DMS 273 treated with DMSO at 0.1 percent for 48 hours (cell line): ENCODE results near the gene C11orf87.

Experiments
- DNase-seq: peaks from one replicate; lab custom pipeline; 2025; lab: John Stamatoyannopoulos, UW

C11orf87 gene

DNA sequence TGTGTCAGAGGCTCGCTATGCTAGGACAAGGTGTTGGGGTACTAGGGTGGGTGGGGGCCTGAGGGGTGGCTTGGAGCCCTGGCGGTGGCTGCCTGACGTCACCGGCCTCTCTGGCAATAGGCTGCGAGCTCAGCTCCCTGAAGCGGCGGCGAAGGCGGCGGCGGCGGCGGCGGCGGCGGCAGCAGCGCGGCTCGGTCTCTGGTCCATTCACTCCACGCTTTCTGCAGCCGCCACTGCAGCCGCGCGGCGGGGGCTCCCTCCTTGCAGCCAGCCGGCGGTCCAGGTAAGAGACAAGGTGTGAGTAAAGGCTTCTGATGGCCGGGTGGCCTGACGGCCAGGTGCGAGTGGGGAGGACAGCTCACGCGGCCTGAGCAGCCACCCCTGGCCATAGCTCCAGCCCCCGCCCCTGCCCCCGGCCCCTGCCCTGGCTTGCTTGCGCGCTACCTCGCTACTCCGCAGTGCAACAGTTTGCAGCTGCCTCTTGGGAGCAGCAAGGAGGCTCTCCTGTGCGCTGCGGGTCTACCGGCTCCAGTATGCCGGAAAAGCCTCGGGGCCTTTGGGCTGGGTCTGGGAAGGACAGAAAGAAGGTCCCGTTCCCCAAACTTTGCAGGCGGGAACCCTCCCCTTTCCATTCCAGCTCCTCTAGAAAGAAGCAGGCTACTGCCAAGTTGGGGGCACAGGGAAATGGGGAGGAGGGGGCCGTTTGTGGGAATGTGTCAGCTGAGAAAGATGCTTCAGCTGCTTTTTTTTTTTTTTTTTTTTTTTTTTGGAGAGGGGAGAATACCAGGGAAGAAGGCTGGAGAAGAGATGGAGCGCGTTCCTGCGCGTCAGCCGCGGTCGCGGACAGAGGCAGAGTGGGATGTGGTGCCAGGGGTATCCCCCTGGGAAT is at the start of gene C11orf87:
Gene C11orf87 (plus strand): TSS at position 210 of the 889 bp plus-strand sequence. CDS start 1,444 bp downstream, outside the sequence.
- DNase-seq, result no peak

DNA sequence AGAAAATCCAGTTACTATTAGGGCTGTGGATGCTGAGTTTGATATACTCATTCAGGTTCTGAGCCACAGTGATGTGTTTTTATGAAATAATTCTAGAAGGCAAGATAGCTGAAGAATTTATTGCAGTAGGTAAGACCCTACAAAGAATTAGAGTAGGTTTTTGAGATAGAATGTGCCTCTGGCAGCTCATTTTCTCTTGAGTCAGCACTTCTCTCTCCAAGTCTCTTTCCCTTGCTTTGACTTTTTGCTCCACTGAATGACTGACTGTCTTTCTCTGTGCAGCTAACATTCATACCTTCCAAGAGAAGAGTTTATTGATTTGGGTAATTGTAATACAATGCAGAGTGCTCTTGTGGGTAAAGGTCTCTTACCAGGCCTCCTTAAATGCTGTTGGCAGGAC is 48.0 kb upstream of the C11orf87 start:
- DNase-seq, result no peak

DNA sequence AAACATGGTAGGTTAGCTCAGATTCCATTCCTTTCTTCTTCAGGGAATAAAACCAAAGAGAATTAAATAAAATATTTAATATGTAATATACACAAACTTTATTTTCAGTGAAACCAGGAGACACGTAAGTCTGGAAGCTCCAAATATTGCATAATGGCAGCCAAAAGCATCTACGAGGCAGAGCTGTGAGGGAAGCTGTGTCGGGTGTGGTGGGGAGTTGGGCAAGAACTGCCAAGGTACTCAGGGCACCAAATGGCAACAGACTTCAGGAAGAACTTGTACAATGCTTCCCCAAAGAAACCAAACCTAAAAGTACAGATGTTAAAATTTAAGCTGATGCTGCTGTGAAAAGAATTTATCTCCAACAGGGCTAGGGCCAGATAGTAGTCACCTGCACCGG is 47.5 kb upstream of the C11orf87 start:
- no peak for DNase-seq

DNA sequence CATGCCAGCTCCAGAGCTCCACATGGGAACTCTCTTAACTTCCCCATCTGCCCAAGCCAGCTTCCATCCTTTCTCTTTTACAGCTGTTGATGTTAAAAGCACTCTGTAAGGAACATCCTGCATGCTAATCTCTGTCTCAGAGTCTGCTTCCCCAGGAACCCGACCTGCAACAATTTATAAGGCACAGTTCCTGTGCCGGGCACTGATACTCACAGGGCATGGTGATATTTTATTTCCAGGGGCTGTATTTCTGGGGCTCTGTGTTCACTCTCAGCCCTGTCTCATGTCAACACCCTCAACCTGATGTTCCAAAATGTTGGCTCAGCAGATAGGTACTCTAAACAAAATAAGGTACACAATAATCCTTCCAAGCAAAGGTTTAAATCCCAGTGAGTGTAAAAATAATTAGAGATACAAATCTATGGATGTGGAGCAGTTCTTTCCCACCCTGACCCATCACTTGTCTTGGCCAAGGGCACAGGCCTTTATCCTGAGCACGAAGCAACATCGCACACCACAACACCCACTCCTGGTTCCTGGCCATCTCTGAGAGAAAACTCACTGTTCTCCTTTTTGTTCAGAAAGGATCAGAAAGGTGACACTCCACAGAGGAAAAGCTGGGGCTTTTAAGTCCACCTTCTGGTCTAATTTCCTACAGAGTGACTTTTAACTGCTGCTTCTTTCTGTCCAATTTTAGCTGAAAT is 44.8 kb upstream of the C11orf87 start:
- no peak for DNase-seq

DNA sequence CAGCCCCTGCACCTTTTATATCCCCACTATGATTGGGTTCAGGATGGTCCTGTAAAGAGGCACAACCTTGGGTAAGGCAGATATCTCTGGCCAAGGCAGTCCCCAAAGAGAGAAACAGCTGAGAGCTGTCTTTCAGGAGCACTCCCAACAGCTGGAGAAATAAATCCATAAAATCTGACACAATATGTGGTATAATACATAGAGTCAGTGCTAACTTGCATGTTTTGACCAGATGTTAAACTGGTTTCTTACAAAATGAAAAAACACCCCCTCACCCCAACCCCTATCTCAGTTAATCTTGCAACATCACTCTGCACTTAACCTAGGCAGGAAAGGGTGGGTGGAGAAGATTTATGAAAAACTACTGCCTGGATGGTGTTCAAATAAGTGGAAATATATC is 44.0 kb upstream of the C11orf87 start:
- DNase-seq, result no peak

DNA sequence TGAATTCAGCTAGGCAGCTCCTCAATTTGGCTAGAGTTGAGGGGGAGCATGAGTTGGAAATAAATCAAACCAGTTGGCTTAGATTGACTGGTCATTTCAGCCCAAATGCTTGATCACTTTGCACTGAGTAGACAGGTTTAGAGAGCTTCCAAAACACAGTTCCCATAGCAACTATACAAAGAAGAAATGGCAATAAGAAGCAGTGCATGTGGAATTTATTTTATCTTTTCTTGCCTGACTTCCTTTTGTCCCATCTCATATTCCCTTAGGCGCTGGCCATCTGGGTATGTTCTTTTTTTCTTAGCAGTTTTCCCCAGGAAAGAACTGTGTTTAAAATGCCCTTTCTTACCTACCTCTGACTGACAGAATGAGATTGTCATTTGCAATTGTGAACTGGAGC is 38.7 kb upstream of the C11orf87 start:
- DNase-seq, result no peak

DNA sequence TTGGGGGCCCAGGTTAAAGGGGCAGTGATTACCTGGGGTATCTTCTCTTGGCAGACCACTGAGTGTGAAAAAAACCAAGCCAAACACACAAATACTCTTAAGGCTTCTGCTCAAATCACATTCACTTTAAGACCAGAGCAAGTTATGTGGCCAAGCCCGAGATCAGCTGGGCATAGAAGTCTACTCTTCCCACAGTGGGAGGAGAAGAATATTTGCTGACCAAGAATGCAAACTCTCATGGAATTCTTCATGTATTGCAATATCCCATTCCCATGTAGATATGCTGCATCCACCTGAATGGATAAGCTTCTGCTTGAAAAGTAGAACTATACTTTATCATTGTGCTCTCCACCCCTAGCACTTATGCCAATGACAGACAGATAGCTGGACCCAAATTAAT is 37.1 kb upstream of the C11orf87 start:
- DNase-seq, result no peak

DNA sequence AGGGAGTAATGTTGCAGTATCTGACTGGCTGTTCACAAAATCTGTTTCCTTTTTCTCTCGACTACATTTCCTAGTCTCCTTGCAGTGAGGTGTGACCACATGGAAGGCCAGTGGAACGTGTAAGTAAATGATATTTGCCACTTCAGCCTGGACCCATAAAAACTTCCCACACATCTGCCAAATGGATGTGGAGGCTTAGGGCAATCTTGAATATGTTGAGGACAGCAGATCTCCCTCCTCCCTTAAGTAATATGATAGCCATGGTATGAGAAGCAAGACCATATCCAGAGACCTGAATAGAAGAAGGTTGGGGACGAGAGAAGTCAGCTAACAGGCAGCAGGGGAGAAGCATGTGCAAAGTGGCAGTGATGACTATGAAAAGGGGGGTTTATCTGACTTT is 33.0 kb upstream of the C11orf87 start:
- no peak for DNase-seq

DNA sequence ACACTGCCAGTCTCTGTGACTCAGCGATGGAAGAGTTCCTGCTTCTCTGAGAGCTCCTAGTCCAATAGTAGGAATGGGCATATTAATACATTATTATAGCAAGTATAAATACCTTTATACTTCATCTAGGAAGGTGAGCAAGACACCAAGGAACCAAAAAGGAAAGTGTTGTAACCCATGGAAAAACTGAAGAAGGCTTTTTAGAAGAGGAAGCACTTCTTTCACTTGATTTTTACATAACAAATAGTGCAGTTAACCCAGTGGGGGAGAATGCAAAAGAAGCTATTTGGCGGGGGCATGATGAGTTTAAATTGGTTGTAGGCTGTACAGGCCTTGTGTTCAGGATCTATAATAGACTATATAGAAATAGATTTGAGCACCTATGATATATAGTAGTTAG is 31.2 kb upstream of the C11orf87 start:
- no peak for DNase-seq

DNA sequence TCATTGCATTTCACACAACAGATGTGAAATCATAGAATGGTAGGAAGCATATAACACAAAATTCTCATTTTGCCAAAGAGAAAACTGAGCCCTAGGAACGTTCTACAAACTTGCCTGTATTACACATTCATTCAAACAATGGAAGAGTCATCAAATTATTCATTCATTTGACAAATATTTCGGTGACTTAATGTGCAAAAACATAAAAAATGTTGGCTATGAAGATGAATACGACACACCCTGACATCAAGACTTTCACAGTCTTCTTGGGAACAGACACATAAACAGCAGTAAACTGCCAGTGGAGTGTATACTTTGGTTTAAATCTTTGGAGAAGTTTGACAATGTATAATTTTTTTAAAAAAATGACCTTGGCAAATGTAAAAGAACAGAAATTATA is 20.4 kb upstream of the C11orf87 start:
- no peak for DNase-seq

DNA sequence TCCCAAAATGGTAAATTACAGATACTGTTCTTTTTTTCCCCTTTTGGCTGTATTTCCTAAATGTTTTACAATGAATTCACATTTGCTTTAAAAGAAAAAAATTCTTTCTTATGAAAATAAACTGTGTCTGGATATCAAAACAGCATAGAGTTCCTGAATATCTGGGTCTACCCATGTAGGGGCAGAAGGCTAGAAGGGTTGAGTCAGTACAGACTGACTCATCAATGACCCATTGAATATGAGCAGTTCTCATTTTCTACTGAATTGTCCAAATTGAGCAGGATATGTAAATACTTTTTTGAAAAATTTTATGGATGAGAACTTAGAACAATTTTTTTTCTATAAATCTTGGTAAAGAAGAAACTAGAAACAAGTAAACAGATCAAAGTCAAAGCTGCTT is 16.3 kb upstream of the C11orf87 start:
- no peak for DNase-seq

DNA sequence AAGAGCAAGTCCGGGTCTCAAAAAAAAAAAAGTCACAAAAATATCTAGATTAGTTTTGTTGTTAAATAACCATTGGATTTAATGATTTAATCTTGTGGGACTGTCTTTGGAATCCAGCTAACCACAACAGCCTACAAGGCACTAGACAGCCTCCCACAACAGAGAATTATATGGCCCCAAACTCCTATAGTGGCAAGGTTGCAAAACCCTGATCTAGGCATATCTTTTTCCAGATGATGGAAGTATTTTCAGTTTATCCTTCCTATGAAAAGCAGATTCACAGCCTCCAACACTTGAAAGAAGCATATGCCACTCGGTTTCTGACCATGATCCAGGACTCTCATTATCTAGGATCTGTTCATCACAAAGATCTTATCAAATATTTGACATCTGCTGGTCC is 5.4 kb upstream of the C11orf87 start:
- DNase-seq, result no peak

DNA sequence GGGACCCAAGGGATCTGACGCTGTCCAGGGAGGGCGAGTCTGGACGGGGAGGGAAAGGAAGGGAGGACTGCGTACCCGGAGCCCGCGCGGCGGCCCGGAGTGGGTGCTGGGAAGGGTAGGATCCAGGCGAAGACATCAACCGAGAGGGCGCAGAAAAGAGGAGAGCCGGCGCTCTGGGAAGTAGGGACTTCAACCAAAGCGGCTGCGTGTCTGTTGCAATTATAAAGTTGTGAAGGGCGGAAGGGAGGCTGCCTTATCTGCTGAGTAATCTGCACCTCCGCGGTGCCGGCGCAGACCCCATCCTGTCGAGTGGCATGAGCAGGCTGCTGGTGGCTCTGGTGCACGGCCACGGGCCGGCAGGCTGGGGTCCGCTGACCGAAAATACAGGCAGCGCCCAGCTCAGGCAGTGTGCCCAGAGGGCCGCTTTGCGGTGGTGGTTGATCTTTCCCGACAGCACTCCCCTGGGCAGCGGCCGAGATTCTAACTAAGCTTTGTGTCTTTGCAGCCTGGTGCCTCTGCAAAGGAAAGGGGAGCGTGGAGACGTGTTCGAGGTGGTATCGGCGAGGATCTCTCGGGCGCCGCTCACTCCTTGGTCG is 978 bp downstream of the C11orf87 start:
- DNase-seq, result no peak

DNA sequence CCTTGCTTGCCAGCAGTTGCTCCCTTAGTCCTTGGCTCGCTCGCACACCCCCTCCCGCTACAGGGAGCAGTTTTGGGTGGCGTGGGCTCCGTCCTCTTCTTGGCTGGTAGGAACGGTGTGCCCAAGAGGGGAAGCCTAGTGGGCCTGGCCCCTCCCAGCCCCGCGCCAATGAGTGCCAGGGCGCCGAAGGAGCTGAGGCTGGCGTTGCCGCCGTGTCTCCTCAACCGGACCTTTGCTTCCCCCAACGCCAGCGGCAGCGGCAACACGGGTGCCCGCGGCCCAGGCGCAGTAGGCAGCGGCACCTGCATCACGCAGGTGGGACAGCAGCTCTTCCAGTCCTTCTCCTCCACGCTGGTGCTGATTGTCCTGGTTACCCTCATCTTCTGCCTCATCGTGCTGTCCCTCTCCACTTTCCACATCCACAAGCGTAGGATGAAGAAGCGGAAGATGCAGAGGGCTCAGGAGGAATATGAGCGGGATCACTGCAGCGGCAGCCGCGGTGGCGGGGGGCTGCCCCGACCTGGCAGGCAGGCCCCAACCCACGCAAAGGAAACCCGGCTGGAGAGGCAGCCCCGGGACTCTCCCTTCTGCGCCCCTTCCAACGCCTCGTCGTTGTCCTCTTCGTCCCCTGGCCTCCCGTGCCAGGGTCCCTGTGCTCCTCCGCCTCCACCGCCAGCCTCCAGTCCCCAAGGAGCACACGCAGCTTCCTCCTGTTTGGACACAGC is 1.6 kb downstream of the C11orf87 start:
- no peak for DNase-seq

DNA sequence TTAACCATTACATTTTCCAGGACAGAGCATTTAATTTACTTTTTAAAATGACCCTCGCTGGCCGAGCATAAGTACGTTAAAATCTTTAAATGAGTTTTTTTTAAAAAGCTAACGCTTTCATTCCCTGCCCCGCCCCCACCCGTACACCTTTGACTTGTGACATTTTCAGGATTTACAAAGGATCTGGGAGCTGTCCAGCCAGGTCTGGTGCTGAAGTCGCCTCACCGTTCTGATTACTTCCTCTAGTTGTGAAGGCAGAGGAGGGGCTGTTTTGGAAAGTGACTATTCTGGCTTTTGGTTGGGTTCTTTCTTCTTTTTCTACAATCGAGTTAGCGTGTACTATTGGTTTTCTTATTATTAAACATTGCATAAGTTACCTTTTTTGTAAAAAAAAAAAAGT is 2.9 kb downstream of the C11orf87 start:
- no peak for DNase-seq

DNA sequence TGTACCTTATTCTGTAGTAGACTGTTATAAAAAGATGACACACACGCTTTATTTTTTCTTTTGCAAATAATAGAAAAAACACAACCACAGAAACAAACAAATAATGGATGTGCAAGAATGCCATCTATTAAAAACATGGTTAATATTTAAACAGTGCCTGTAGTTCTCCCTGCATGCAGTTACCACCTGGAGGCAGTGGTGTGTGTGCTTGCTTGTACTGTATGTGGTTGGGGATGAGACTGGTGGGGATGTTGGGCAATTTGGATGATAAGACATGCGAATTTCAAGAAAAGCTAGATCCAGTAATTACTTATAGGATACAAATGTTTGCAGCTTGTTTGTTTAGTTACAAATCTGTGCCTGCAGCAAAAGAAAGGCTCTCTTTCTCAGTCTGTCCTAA is 3.6 kb downstream of the C11orf87 start:
- DNase-seq, result no peak

DNA sequence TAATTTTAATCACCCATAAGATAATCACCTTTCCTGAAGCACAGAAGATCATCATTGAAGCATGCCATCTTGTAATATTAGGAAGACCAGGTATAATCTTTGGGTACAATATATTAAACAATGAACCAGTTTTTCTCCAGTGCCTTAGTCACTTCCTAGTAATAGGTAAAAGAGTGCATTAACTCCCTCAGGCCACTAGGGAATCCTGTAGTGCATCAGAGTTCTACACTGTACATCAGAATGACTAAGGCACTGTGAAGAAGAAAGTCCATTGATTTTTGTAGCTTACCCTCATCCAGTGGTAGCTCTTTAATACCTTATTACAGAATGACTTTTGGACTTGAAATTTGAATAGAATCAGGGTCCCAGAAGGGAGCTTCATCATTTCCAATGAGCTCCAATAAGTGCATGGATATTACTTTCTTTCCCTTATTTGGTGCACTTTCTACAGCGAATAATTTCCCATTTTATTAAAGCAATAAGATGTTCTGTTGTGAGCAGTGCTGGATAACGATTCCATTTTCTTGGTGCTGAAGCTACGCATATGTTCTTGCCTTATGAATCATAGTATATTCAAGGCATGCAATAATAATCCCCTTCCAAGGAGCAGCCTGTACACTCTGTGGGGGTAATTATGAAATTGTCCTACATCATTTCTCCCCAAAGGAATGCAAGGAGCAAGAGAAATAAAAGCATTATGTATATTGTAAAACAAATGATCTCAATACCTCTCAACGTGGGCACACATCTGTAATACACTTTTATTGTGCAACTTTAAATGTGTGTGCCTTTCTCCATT is 4.7 kb downstream of the C11orf87 start:
- no peak for DNase-seq

DNA sequence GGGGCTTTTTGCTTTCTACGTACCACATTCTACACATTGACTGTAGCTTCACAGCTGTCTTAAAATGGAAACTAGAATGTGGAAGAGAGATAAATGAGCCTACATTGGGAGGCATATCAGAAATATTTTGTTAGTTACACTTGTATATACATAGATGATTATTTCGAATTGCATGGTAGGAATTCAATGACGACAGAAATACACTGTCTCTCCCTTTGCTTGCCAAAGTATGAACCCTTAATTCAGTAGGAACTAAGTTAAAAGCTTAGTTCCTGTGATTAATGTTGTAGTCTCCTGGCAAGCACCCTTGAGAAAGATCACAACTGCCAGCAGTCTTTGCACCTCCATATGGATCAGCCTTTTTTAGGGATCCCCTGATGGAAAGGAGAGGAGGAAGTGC is 10.1 kb downstream of the C11orf87 start:
- no peak for DNase-seq

DNA sequence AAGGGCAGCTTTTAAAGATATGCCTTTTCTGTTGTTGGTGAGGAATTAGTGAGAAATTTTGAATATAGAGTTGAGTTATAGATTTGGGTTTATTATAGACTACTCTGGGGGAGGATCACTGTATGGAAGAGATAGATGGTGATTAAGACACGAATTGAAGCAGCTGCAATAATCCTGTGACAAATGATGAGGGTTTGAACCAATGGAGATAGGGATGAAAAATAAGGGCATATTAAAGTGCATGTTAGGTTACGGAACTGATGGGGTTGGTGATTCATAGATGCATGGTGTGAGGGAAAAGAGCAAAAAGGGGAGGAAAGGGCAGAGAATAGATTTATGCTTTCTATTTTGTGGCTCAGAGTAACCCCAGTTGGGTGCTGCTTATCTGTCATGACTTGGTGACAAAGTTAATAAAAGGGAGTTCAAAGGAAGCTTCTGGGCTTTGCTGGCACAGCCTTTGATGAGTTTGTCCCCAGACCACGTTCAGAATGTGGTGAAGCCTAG is 11.8 kb downstream of the C11orf87 start:
- DNase-seq, result no peak

DNA sequence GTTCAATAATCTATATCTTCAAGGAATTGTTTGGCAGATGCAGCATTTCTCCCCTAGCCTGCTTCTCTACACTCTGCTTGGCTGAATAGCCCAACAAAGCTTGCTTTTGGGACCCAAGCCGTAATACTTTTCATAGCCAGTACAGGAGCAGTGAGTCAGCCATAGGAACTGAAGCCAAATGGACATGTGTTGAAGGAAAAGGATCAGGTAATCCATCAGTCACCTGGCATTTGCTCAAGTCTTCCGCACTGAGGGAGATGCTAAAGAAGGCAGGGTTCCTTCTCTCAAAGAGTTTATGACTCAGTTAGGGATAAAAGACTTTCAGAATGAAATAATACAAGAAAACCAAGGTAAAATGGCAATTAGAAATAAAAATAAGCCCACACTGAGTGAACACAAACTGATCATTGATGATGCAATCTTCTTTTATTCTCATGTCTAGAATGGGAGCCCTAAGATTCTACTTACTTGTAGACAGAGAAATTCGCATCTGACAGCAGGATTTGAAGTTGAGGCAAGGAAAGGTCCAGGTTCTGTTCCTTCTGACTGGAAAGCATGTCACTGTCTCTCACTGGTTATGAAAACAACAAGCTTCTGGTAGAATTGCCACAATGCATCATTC is 13.2 kb downstream of the C11orf87 start:
- DNase-seq, result no peak

DNA sequence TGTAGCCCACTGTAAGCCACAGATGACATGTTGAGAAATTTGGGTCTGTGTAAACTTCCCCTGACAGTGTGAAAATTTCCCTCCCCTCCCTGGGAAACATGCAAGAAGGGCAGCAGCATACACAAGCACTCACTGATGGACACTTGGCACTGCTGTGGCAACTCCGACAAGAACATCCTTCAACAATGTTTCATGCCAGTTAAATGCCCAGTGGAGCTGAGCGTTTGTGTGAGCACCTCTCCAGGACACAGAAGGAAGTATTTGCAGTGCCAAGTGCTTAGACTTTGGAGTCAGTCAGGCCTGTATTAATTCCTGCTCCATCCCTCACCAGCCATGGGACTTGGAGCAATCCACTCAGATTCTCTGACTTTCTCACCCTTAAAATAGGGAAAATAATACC is 17.7 kb downstream of the C11orf87 start:
- no peak for DNase-seq
